Rectal smooth muscle tissue (tissue), 1 donor: ENCODE data around the gene ARAP1.

Experiments
- H3K27ac ChIP-seq: one replicate; pipeline ENCODE4 v1.7.0; 2013; ENCODE audit warnings: low read depth, low read length, inconsistent platforms
- H3K27me3 ChIP-seq: one replicate; pipeline ENCODE4 v1.7.0; 2013; ENCODE audit warnings: low read length; ENCODE audit not compliant: control insufficient read depth, insufficient read depth
- H3K36me3 ChIP-seq: one replicate; pipeline ENCODE4 v1.7.0; 2013; ENCODE audit warnings: low read length; ENCODE audit not compliant: control insufficient read depth, insufficient read depth
- H3K4me1 ChIP-seq: one replicate; pipeline ENCODE4 v1.7.0; 2013; ENCODE audit warnings: low read length; ENCODE audit not compliant: control insufficient read depth, insufficient read depth
- H3K4me3 ChIP-seq: one replicate; pipeline ENCODE4 v1.7.0; 2013; ENCODE audit warnings: low read length
- H3K9ac ChIP-seq: one replicate; pipeline ENCODE4 v1.7.0; 2013; ENCODE audit warnings: low read length

ARAP1 gene

DNA sequence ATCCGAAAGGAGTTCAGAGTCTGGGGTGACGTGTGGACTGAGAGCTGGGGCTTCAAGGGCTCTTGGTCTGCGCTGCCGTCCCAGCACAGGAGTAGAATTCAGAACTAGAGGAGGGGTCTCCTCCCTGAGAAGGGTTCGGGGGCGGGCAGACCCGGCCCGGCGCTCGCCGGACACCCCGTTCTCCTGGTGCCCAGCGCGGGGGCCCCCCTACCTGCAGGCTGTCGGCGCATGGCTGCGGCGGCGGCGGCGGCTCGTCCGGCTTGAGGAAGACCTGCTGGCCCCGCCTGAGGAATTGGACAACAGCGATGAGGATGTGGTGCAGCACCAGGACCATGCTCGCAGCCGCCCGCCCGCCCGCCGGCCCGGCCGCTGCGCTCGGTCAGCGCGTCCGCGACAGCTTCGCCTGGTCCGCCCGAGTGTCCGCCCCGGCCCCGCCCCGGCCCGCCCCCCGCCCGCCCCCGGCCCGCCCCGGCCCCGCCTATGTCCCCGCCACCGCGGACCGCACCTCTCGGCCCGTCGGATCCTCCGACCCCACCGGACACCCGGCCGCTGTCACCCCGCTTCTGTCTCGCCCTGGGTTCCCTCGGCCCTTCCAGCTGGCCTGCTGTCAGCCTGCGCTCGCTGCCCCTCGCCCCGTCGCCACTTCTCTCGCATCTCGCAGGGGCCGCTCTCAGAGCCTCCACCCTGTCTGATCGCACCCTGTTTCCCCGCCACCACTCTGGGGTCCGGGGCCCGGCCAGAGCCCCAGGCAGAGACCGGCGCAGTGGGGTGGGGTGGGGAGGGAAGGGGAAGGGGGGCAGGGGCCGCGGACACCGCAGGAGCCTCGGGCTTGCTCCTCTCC, 109.9 kb downstream of the ARAP1 start:
- Histone ChIP-seq H3K36me3 (no peaks in the 10 kb centered on the region), H3K9ac (no peak overlapping the region), H3K27me3 (peaks cover 2% of the 10 kb centered on the region)

DNA sequence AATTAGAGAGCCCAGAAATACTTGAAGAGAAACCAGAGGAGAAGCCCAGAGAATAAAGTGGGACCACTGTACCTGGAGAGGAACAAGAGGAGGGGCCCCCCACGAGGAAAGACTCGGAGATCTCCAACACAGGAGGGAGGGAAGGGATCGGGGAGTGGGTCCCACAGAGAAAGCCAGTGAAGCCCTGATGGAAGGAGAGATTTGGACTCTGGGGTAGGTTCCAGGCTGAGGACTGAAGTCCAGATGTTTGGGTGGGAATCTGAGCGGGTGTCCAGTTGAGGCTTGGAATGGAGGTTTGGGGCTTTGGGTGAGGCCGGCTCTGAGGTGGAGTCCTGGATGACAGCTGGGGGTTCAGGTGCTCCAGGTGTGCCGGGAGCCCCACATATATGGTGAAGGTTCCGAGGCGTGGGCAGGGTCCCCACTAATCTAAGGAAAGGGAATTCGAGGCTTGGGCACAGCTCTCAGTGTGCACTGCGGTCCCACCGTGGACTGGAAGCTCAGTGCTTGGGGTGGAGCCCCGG, 110.6 kb downstream of the ARAP1 start:
- no peak overlapping the region for H3K9ac ChIP-seq
- peaks cover 3% of the 10 kb centered on the region for H3K4me1 ChIP-seq
- peaks cover 2% of the 10 kb centered on the region for H3K27me3 ChIP-seq
- H3K4me3 ChIP-seq: peak overlapping the region; percentile 70
- peak overlapping the region; percentile 8 for H3K27ac ChIP-seq
- H3K36me3 ChIP-seq: no peaks in the 10 kb centered on the region

More for the DNA sequence above, 109.9 kb downstream of the ARAP1 start:
- H3K4me3 ChIP-seq: peak overlapping the region; percentile 70
- H3K27ac ChIP-seq: peak overlapping the region; percentile 49
- H3K4me1 ChIP-seq: peaks cover 3% of the 10 kb centered on the region

- Histone ChIP-seq H3K27me3 (peaks cover 2% of the 10 kb centered on the region), H3K4me3 (peak overlapping the region; percentile 70), H3K9ac (no peak overlapping the region), H3K36me3 (no peaks in the 10 kb centered on the region), H3K4me1 (peaks cover 3% of the 10 kb centered on the region), H3K27ac (no peak overlapping the region)
Observed at GRCh38 chr11:72639502-72640375, 112.5 kb downstream of the ARAP1 start.

- no peak overlapping the region for H3K4me3 ChIP-seq
- H3K27ac ChIP-seq: no peak overlapping the region
- no peaks in the 10 kb centered on the region for H3K36me3 ChIP-seq
- H3K4me1 ChIP-seq: peaks cover 5% of the 10 kb centered on the region
- H3K27me3 ChIP-seq: no peaks in the 10 kb centered on the region
- H3K9ac ChIP-seq: no peak overlapping the region
Observed at GRCh38 chr11:72637926-72638325, 114.3 kb downstream of the ARAP1 start.

GRCh38 chr11:72637198-72637597, 115.0 kb downstream of the ARAP1 start:
- Histone ChIP-seq H3K4me3 (no peak overlapping the region), H3K27me3 (no peaks in the 10 kb centered on the region), H3K36me3 (no peaks in the 10 kb centered on the region), H3K4me1 (peaks cover 10% of the 10 kb centered on the region), H3K9ac (no peak overlapping the region), H3K27ac (no peak overlapping the region)

DNA sequence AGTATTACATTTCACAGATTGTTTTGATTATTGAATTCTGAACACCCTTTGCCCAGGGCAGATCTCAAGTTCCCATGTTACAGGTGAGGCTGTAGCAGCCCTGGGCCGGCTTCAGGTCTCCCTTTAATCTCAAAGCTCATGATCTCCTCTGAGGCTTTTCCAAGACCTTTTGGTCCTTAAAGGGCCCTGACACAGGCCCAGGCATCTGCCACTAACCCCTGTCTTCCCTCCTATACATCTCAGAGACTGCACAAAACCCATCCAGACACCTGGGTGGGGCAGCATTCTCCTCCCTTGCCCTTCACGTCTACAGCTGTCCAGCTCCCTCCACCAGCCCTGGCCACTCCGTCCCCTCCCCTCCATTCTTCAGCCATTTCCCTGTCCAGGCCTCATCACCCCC, 115.8 kb downstream of the ARAP1 start:
- H3K27me3 ChIP-seq: no peaks in the 10 kb centered on the region
- no peaks in the 10 kb centered on the region for H3K36me3 ChIP-seq
- no peak overlapping the region for H3K9ac ChIP-seq
- H3K27ac ChIP-seq: no peak overlapping the region
- peaks cover 13% of the 10 kb centered on the region for H3K4me1 ChIP-seq
- H3K4me3 ChIP-seq: no peak overlapping the region

- H3K4me3 ChIP-seq: no peak overlapping the region
- peaks cover 17% of the 10 kb centered on the region for H3K4me1 ChIP-seq
- no peaks in the 10 kb centered on the region for H3K36me3 ChIP-seq
- no peaks in the 10 kb centered on the region for H3K27me3 ChIP-seq
- no peak overlapping the region for H3K9ac ChIP-seq
- H3K27ac ChIP-seq: no peak overlapping the region
Observed at GRCh38 chr11:72635933-72636332, 116.3 kb downstream of the ARAP1 start.

GRCh38 chr11:72635309-72635915, 116.8 kb downstream of the ARAP1 start:
- no peak overlapping the region for H3K9ac ChIP-seq
- H3K36me3 ChIP-seq: no peaks in the 10 kb centered on the region
- no peak overlapping the region for H3K27ac ChIP-seq
- peaks cover 20% of the 10 kb centered on the region for H3K4me1 ChIP-seq
- H3K4me3 ChIP-seq: no peak overlapping the region
- H3K27me3 ChIP-seq: no peaks in the 10 kb centered on the region
